GM19023 (cell line): ENCODE results near the gene GRID2IP.
"Not testable (repeated sequence)": the region's sequence is repeated elsewhere in the genome, so short reads cannot be mapped to it uniquely, and the experiment has no call there.

Experiments
- ATAC-seq: cut with Tn5 transposase; IDR thresholded peaks from one replicate; pipeline ENCODE4 v1.9.1; 2021; ENCODE audit warnings: mild to moderate bottlenecking, moderate library complexity; ENCODE audit not compliant: unreplicated experiment

GRID2IP gene

DNA sequence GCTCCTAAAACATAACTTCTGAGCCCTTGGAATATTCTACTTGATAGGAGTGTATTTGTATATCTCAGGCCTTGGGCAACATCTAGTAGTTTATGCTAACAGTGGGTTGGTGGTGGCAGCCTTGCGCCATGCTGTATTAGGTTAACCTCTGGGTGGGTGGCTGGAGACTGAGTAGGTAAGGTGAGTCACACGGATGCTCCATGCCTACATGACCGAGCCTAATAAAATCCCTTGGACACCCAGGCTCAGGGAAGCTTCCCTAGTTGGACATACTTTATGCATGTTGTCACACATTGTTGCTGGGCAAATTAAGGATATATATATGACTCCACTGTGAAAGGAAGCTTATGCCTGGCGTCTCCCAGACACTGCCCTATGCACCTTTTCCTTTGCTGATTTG, 97.5 kb downstream of the GRID2IP start:
- ATAC-seq = no peak

DNA sequence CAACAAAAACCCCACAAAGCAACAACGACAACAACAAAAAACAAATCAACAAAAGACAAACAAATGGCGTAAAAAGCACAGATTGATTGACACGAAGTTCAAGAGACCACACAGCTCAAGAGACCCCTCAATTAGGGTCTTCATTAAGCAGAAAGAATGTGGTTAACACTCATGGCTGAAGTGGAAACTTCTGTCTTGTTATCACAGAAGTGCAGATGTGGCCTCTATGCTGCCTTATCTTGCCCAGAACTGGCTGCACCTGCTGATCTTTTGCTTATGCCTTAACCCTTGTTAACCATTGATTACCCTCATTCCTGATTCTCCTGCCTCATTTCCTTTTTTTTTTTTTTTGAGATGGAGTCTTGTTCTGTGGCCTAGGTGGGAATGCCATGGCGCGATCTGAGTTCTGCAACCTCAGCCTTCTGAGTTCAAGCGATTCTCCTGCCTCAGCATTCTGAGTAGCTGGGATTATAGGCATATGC, 100.0 kb downstream of the GRID2IP start:
- ATAC-seq = no peak

DNA sequence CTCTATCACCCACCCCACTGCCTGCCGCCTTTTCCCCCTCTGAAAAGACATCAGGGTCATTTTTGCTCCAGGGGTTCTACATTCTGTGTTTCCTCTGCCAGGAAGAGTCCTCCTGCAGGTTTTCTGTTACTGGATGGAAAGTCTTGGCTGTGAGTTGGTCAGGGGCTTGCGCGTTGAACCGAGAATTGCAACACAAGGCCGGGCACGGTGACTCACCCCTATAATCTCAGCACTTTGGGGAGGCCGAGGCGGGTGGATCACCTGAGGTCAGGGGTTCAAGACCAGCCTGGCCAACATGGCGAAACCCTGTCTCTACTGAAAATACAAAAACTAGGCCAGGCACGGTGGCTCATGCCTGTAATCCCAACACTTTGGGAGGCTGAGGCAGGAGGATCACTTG, 100.7 kb downstream of the GRID2IP start:
- ATAC-seq = not testable (repeated sequence)

DNA sequence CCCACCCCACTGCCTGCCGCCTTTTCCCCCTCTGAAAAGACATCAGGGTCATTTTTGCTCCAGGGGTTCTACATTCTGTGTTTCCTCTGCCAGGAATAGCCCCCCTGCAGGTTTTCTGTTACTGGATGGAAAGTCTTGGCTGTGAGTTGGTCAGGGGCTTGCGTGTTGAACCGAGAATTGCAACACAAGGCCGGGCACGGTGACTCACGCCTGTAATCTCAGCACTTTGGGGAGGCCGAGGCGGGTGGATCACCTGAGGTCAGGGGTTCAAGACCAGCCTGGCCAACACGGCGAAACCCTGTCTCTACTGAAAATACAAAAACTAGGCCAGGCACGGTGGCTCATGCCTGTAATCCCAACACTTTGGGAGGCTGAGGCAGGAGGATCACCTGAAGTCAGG, 101.4 kb downstream of the GRID2IP start:
- ATAC-seq = not testable (repeated sequence)

DNA sequence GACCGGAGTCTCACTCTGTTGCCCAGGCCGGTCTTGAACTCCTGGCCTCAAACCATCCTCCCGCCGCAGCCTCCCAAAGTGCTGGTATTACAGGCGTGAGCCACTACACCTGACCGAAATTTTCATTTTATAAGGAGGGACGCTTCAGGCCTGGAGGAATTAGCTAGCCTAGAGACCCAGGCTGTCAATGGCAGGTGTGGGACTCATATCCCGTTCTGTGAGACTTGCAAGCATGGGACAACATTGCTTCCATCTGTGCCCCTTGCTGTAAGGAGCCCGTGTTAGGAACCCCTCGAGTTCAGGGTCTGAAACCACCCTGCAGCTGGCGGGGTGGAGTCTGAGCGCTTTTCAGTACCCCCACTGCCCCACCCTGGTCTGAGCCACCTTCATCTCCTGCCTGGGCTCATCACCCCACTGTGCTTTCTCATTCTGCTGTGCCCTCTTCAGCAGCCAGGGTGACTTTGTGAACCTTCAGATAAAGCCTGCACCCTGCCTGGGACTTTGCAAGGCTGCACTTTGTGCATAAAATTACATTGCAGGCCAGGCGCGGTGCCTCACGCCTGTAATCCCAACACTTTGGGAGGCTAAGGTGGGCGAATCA, 102.2 kb downstream of the GRID2IP start:
- no peak for ATAC-seq

DNA sequence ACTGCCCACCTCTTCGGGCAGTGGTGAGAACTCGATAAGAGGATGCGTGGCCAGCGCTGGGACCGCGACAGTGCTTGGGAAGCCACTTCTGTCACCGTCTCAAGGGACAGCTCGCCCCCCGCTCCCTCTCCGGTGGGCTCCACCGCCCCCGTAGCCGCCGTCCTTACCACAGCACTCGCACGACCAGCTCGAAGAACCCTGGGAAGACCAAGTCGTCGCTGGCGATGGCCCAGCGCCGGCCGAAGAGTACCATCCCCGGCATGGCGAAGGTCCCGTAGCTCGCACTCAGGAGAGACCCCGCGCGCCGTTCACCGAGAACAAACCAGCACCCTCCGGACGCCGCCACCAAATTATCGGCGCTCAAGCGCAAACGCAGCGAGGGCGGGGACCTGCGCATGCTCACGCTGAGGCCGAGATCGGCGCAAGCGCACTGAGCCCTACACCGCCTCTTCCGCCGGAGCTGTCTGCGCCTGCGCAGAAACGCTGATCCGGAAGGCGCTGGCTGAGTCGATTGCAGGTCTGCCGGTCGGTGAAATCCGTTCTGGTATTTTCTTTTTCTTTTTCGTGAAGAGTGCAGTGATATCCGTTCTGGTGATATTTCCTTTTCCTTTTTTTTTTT, 103.6 kb downstream of the GRID2IP start, which contains the start of gene DAGLB:
DAGLB (minus strand) TSS at position 374 of the 619 bp plus-strand sequence; CDS start at position 262, 112 bp downstream.
- peak; percentile 81 for ATAC-seq
